GM21367 (cell line): ENCODE data around the gene NLRC5.
"Not testable (repeated sequence)": the region's sequence is repeated elsewhere in the genome, so short reads cannot be mapped to it uniquely, and the experiment has no call there.

Source experiments
- ATAC-seq: cut with Tn5 transposase; IDR thresholded peaks from one replicate; pipeline ENCODE4 v1.9.1; 2021; ENCODE audit not compliant: unreplicated experiment

NLRC5 gene

GRCh38 chr16:56960681-56961281 is 28.6 kb upstream of the NLRC5 start:
- ATAC-seq: no peak

GRCh38 chr16:56961386-56961785 is 28.0 kb upstream of the NLRC5 start:
- no peak for ATAC-seq

- ATAC-seq: no peak
These were observed 27.5 kb upstream of the NLRC5 start, which contains the start of gene CETP for GRCh38 chr16:56961851-56962281. Gene CETP, plus strand, starts transcription at chr16:56961950. Its CDS starts 30 bp downstream, at chr16:56961980.

- peak; percentile 47 for ATAC-seq
These were observed 24.9 kb upstream of the NLRC5 start for GRCh38 chr16:56964243-56965148.

GRCh38 chr16:56965149-56966092 is 23.9 kb upstream of the NLRC5 start:
- ATAC-seq: no peak

GRCh38 chr16:56966093-56966475 is 23.3 kb upstream of the NLRC5 start:
- ATAC-seq: no peak

- ATAC-seq: no peak
These were observed 21.6 kb upstream of the NLRC5 start for GRCh38 chr16:56967733-56968132.

GRCh38 chr16:56969769-56970168 is 19.6 kb upstream of the NLRC5 start:
- ATAC-seq: no peak

- peak; percentile 59 for ATAC-seq
These were observed 18.2 kb upstream of the NLRC5 start for GRCh38 chr16:56970934-56971767.

GRCh38 chr16:56971768-56972043 is 17.7 kb upstream of the NLRC5 start:
- no peak for ATAC-seq

GRCh38 chr16:56972403-56973293 is 16.7 kb upstream of the NLRC5 start:
- no peak for ATAC-seq

- ATAC-seq: no peak
These were observed 16.1 kb upstream of the NLRC5 start for GRCh38 chr16:56973294-56973689.

GRCh38 chr16:56973899-56974298 is 15.5 kb upstream of the NLRC5 start:
- ATAC-seq: not testable (repeated sequence)

GRCh38 chr16:56974549-56975300 is 14.6 kb upstream of the NLRC5 start:
- no peak for ATAC-seq

GRCh38 chr16:56975714-56976113 is 13.6 kb upstream of the NLRC5 start:
- ATAC-seq: no peak

GRCh38 chr16:56977216-56977615 is 12.1 kb upstream of the NLRC5 start:
- no peak for ATAC-seq

- no peak for ATAC-seq
These were observed 11.4 kb upstream of the NLRC5 start for GRCh38 chr16:56977823-56978430.

GRCh38 chr16:56980201-56980535 is 9.2 kb upstream of the NLRC5 start:
- ATAC-seq: no peak
